Neuron (in vitro differentiated cells): ENCODE data around the gene MTHFD2L.
"Not testable (repeated sequence)": the region's sequence is repeated elsewhere in the genome, so short reads cannot be mapped to it uniquely, and the experiment has no call there.

Experiments used
- H2AFZ ChIP-seq: one replicate; pipeline ENCODE4 v1.6.1; 2013; ENCODE audit warnings: low read depth, mild to moderate bottlenecking, inconsistent platforms, low read length, moderate library complexity
- H3K27me3 ChIP-seq: one replicate; pipeline ENCODE4 v1.6.1; 2013; ENCODE audit warnings: low read length; ENCODE audit not compliant: insufficient read depth
- H3K36me3 ChIP-seq: one replicate; pipeline ENCODE4 v1.6.1; 2013; ENCODE audit warnings: low read length; ENCODE audit not compliant: insufficient read depth
- H3K4me1 ChIP-seq: one replicate; pipeline ENCODE4 v1.6.1; 2013; ENCODE audit warnings: low read length; ENCODE audit not compliant: insufficient read depth
- H3K4me3 ChIP-seq: 2 replicates; pipeline ENCODE4 v1.5.1; 2013; ENCODE audit warnings: mild to moderate bottlenecking, low read length, moderate library complexity
- H3K9me3 ChIP-seq: one replicate; pipeline ENCODE4 v1.6.1; 2013; ENCODE audit warnings: low read length

Gene MTHFD2L

GRCh38 chr4:74178798-74179197, 20.9 kb downstream of the MTHFD2L start:
- Histone ChIP-seq H2AFZ (no peak overlapping the region), H3K4me3 (no peak overlapping the region), H3K4me1 (no peaks in the 10 kb centered on the region), H3K36me3 (peaks cover 11% of the 10 kb centered on the region), H3K9me3 (peaks cover 2% of the 10 kb centered on the region), H3K27me3 (no peaks in the 10 kb centered on the region)

- no peaks in the 10 kb centered on the region for H3K4me1 ChIP-seq
- peaks cover 2% of the 10 kb centered on the region for H3K9me3 ChIP-seq
- H2AFZ ChIP-seq, result no peak overlapping the region
- no peak overlapping the region for H3K4me3 ChIP-seq
- peaks cover 7% of the 10 kb centered on the region for H3K36me3 ChIP-seq
- no peaks in the 10 kb centered on the region for H3K27me3 ChIP-seq
Observed at GRCh38 chr4:74181219-74181618, 23.3 kb downstream of the MTHFD2L start.

- H3K9me3 ChIP-seq, result no peaks in the 10 kb centered on the region
- H2AFZ ChIP-seq, result no peak overlapping the region
Observed at GRCh38 chr4:74188912-74189311, 31.0 kb downstream of the MTHFD2L start.

GRCh38 chr4:74189331-74190043, 31.6 kb downstream of the MTHFD2L start:
- H3K4me1 ChIP-seq, result no peaks in the 10 kb centered on the region
- no peaks in the 10 kb centered on the region for H3K27me3 ChIP-seq
- H3K9me3 ChIP-seq, result no peaks in the 10 kb centered on the region
- H2AFZ ChIP-seq, result no peak overlapping the region
- no peak overlapping the region for H3K4me3 ChIP-seq
- peaks cover 3% of the 10 kb centered on the region for H3K36me3 ChIP-seq

More at GRCh38 chr4:74188912-74189311, 31.0 kb downstream of the MTHFD2L start:
- H3K27me3 ChIP-seq, result no peaks in the 10 kb centered on the region
- H3K36me3 ChIP-seq, result peaks cover 3% of the 10 kb centered on the region
- no peak overlapping the region for H3K4me3 ChIP-seq
- no peaks in the 10 kb centered on the region for H3K4me1 ChIP-seq

- H3K9me3 ChIP-seq, result no peaks in the 10 kb centered on the region
- H3K4me1 ChIP-seq, result no peaks in the 10 kb centered on the region
- no peak overlapping the region for H2AFZ ChIP-seq
- peaks cover 3% of the 10 kb centered on the region for H3K36me3 ChIP-seq
- H3K4me3 ChIP-seq, result no peak overlapping the region
- no peaks in the 10 kb centered on the region for H3K27me3 ChIP-seq
Observed at GRCh38 chr4:74190332-74190731, 32.4 kb downstream of the MTHFD2L start.

- H2AFZ ChIP-seq, result no peak overlapping the region
- no peak overlapping the region for H3K4me3 ChIP-seq
- H3K9me3 ChIP-seq, result no peaks in the 10 kb centered on the region
- H3K36me3 ChIP-seq, result peaks cover 3% of the 10 kb centered on the region
- H3K4me1 ChIP-seq, result no peaks in the 10 kb centered on the region
- no peaks in the 10 kb centered on the region for H3K27me3 ChIP-seq
Observed at GRCh38 chr4:74190919-74191397, 33.0 kb downstream of the MTHFD2L start.

GRCh38 chr4:74197080-74197479, 39.2 kb downstream of the MTHFD2L start:
- no peak overlapping the region for H3K4me3 ChIP-seq
- no peaks in the 10 kb centered on the region for H3K27me3 ChIP-seq
- no peak overlapping the region for H2AFZ ChIP-seq
- H3K36me3 ChIP-seq, result peaks cover 11% of the 10 kb centered on the region
- no peaks in the 10 kb centered on the region for H3K9me3 ChIP-seq
- no peaks in the 10 kb centered on the region for H3K4me1 ChIP-seq

GRCh38 chr4:74202062-74202586, 44.2 kb downstream of the MTHFD2L start:
- H3K9me3 ChIP-seq, result no peaks in the 10 kb centered on the region
- H3K4me1 ChIP-seq, result no peaks in the 10 kb centered on the region
- no peak overlapping the region for H2AFZ ChIP-seq
- no peak overlapping the region for H3K4me3 ChIP-seq
- H3K36me3 ChIP-seq, result peaks cover 23% of the 10 kb centered on the region
- H3K27me3 ChIP-seq, result no peaks in the 10 kb centered on the region

GRCh38 chr4:74203467-74203866, 45.5 kb downstream of the MTHFD2L start:
- H3K36me3 ChIP-seq, result peaks cover 27% of the 10 kb centered on the region
- no peaks in the 10 kb centered on the region for H3K9me3 ChIP-seq
- H3K4me3 ChIP-seq, result no peak overlapping the region
- H2AFZ ChIP-seq, result no peak overlapping the region
- H3K4me1 ChIP-seq, result no peaks in the 10 kb centered on the region
- no peaks in the 10 kb centered on the region for H3K27me3 ChIP-seq

- no peak overlapping the region for H3K4me3 ChIP-seq
Observed at GRCh38 chr4:74205046-74205445, 47.1 kb downstream of the MTHFD2L start.

GRCh38 chr4:74205559-74205958, 47.6 kb downstream of the MTHFD2L start:
- H3K36me3 ChIP-seq, result peaks cover 27% of the 10 kb centered on the region
- H2AFZ ChIP-seq, result no peak overlapping the region
- H3K4me1 ChIP-seq, result no peaks in the 10 kb centered on the region
- no peak overlapping the region for H3K4me3 ChIP-seq
- no peaks in the 10 kb centered on the region for H3K9me3 ChIP-seq
- no peaks in the 10 kb centered on the region for H3K27me3 ChIP-seq

More at GRCh38 chr4:74205046-74205445, 47.1 kb downstream of the MTHFD2L start:
- Histone ChIP-seq H3K27me3 (no peaks in the 10 kb centered on the region), H3K36me3 (peaks cover 27% of the 10 kb centered on the region), H3K4me1 (no peaks in the 10 kb centered on the region), H3K9me3 (no peaks in the 10 kb centered on the region), H2AFZ (no peak overlapping the region)

GRCh38 chr4:74206088-74206825, 48.3 kb downstream of the MTHFD2L start:
- H3K27me3 ChIP-seq, result no peaks in the 10 kb centered on the region
- no peaks in the 10 kb centered on the region for H3K4me1 ChIP-seq
- no peaks in the 10 kb centered on the region for H3K9me3 ChIP-seq
- H3K36me3 ChIP-seq, result peaks cover 24% of the 10 kb centered on the region
- H3K4me3 ChIP-seq, result no peak overlapping the region
- no peak overlapping the region for H2AFZ ChIP-seq

- H3K27me3 ChIP-seq, H3K9me3 ChIP-seq, H3K36me3 ChIP-seq, H3K4me3 ChIP-seq, H3K4me1 ChIP-seq, H2AFZ ChIP-seq: not testable (repeated sequence)
Observed at GRCh38 chr4:74214457-74215159, 56.7 kb downstream of the MTHFD2L start.
